ENCODE data around the gene PLEKHA7.

Gene PLEKHA7

DNA sequence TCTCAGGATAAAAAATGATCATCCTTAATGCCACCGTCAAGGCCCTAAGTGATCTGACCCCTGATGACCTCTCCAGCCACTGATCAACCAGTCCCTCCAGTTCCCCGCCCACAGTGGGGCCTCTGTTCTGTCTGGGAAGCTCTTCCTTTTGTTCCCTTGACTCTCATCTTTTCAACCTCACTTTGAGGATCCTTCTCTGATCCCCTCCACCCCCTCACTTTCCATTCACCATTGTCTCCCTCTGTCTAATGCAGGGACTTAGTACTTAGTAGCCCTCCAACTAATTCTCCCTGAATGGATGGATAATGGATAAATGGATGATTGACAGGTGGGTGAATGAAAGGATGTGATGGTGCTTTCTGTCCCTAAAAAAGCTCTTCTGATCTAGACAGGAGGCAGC lies 230.1 kb downstream of the PLEKHA7 start:
- DNase-seq: no peak

GRCh38 chr11:16783321-16783801 lies 230.9 kb downstream of the PLEKHA7 start:
- DNase-seq: no peak

- no peak for DNase-seq
Observed at GRCh38 chr11:16781936-16782919, 232.0 kb downstream of the PLEKHA7 start.

DNA sequence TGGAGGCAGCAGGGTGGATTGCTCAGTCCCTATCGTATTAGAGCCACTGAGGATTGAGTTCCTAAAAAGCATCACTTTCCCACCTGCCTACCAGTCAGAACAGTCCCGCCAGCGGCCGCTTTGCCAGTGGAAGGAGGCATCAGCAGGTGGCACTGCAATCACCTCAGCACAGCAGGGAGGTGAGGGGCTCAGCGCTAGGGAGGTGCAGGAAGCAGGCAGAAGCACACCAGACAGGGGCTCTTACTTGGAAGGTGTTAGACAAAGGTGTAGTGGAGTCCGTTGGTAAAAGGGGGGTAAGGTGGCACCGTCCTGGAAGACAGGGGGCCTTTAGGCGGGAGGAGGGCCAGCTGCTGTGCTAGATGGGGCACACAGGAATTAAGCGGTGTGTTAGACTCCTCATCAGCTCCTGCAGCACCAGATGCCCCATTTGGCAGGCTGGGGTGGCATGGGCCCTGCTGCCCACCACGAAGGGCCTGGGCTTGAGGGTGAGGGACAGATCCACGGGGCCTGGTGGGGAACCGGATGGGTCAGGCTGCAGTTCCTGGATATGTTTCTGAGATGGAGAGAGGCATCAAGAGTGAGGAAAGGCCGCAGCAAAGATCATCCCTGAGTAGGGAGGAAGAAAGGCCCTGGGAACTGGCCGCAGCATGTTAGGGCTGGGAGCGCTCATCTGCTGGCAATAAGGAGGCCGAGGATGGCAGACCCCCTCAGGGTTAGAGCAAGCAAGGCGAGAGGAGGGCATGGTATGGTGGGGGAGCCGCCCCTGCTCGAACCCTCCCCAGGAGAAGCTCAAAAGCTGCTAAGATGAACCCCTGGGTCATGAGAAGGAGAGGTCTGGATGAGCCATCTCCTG lies 233.3 kb downstream of the PLEKHA7 start:
- no peak for DNase-seq

DNA sequence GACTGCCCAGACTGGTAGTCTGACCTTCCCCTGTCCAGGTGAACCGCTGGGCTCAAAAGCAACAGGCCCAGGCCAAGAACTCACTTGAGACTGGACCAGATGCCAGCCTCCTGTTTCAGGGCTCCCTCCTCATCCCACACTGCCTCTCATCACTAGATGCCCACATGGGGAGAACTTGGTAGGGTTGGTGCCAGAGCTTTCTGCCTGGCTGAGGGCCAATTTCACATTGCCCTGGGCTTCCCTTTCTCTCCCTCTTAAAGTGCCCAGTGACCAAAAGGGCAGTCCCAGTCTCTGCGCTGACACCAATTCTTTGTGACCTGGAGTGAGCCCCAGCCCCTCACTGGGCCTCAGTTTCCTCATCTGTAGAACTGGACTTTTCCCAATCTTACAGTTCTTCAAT lies 234.1 kb downstream of the PLEKHA7 start:
- DNase-seq: no peak

GRCh38 chr11:16779436-16779835 lies 234.8 kb downstream of the PLEKHA7 start:
- DNase-seq: no peak

DNA sequence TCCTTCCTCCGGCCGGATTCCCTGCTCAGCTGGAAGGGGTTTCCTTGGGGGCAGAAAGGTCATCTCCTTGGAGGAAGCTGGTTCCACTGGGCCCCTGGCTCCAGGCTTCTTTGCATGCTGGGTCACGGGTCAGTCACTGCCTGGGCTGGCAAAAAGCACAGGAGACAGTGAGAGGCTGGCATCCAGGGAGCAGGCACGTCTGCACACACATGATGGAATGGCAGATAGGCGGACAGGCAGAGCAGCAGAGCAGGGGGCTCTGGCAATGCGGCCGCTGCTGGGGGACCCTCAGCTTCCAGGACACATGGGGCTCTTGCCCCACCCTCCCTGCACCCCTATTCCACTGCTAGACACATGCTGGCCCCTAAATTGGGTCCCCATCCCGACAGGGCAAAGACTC lies 235.3 kb downstream of the PLEKHA7 start:
- no peak for DNase-seq

- no peak for DNase-seq
Observed at GRCh38 chr11:16778286-16778685, 235.9 kb downstream of the PLEKHA7 start.

- no peak for DNase-seq
Observed at GRCh38 chr11:16777613-16777975, 236.6 kb downstream of the PLEKHA7 start.

DNA sequence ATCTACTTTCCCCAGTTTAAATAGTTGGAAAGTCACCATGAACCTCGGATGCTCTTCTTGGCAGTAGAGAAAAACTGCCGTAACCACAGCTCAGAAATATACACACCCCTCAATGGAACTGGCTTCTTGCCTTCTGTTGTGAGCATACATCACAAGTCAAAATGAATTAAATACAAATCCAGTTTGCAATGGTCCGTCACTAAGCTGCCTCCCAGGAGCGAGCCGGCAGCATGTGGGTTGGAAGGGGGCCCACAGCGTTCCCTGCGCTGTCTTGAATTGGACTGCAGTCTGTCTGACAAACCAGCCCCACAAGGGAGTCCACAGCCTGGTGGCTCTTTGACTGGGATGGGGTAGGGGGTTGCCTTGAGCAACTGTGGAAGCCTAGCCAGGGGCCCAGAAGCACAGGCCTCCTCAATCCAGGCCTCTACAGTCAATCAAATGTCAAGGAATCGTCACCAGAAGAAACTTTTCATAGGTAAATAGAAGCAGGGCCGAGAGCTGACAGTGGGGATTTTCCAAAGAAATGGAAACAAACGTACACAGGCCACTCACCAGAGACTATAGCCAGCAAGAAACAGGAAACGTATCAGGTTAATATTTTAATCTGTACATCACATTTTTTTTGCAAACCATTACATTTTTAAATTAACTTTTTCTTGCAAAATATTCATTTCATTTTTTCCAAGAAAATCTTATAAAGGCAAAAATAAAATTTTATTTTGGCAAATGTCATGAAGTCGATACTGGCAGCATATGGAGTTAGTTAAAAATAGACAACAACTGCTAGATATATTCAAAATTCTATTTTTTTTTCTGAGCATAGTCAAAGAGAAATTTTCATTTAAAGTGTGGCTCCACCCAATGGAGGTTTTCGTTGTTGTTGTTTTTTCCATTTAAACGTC lies 237.3 kb downstream of the PLEKHA7 start:
- no peak for DNase-seq

- no peak for DNase-seq
Observed at GRCh38 chr11:16775614-16776283, 238.5 kb downstream of the PLEKHA7 start.

- no peak for DNase-seq
Observed at GRCh38 chr11:16774936-16775613, 239.1 kb downstream of the PLEKHA7 start.

GRCh38 chr11:16773981-16774935 lies 240.0 kb downstream of the PLEKHA7 start:
- no peak for DNase-seq

- no peak for DNase-seq
Observed at GRCh38 chr11:16772141-16772512, 242.1 kb downstream of the PLEKHA7 start.

DNA sequence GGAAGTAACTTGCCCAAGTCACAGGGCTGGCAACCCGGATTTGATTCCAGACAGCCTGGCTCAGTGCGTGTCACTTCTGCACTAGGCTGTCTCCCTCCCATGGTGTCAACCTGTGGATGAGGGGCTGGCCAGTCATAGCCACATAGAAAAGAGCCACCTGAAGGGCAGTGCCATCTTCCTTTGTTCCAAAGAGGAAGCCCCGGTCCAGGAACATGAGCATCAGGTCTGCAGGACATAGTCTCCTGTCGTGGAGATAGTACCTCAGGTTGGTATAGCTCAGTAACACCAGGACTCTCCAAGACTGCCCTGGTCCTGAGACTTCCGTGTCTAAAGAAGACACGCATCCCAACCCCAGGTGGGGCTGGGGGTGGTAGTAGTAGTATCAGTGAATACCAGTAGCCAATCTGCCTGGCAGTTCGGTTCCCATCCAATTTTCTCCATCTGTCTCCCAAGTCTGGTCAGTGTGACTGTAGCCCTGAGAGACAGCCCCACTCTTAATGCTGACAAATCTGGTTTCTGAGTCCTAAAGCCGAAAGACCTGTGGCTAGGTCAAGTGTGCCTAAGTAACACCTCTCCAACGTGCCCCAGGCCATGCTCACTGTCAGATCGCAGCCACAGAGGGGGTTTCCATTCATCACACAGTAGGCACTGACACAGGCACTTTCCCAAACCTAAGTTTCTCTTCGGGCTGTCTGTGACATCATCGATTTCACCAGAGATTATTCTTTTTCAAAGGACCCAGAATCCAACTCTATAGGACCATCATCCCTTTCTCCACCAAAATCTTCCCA lies 242.7 kb downstream of the PLEKHA7 start:
- DNase-seq: no peak

DNA sequence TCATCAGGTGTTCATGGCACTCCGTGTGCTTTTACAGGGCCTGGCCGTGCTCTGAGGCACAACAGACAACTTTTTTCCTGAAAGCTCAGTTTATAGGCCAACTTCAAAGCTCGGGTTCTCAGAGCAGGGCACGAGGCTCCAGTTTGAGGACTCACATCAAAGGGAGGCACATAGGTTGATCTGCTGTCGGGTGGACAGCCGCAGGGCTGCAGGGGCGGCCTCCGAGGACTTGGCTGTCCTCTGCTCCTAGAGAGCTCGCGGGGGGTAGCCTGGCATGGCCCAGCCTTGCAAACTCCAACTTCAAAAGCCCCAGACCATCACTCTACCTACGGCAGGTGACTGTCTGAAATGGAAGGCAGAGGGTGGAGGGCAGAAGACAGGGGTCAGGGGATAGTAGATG lies 244.2 kb downstream of the PLEKHA7 start:
- no peak for DNase-seq

DNA sequence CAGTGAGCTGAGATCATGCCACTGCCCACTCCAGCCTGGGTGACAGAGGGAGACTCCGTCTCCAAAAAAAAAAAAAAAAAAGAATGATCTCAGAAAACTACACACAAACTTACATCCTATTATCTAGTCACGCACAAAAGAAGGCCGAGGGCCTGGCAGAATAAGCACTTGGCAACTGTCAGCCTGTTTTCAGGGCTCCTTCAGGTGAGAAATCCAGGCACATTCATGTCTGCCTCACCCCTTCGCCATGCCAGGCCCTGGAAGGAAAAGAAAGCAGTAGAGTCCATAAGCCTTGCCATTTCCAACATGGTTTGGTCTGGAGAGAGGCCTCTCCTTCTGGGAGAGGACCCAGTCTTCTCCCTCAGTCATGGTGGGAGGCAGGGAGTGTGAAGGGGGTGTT lies 244.8 kb downstream of the PLEKHA7 start:
- no peak for DNase-seq

- DNase-seq: no peak
Observed at GRCh38 chr11:16767957-16768356, 246.3 kb downstream of the PLEKHA7 start.

- DNase-seq: no peak
Observed at GRCh38 chr11:16767137-16767536, 247.1 kb downstream of the PLEKHA7 start.
